H1 (cell line): ENCODE data around the gene PLLP. TPM values are rescaled to one million over a fixed set of nuclear protein-coding genes. Genes with fewer than 3 reads are reported as not detected.

Experiments used
- polyA plus RNA-seq, 7 experiments: library from polyadenylated mRNA; depleted of rRNA in 3 of 7; stranded (reverse) in 5 of 7; unstranded in 2 of 7; fragments of >200 nt in 5 of 7; fragments of 200-250 nt in 2 of 7; gene quantifications; 1 replicate in 5 of 7; 2 replicates in 1 of 7; 4 replicates in 1 of 7; pipeline versions ENCODE4 v1.2.1 to v1.2.3, GENCODE V29; 2011 to 2013; ENCODE audit warnings: missing spikeins in 2 of 7, mixed read lengths in 2 of 7
- small RNA-seq: library from polyadenylated mRNA; stranded (forward); fragments of <200 nt; extraction: miRNeasy Mini kit (QIAGEN cat#:217004); gene quantifications from one replicate; pipeline ENCODE3, GENCODE V24; 2013; ENCODE audit not compliant: insufficient read depth
- total RNA-seq: library from RNA; stranded (reverse); fragmentation: NEBNext Ultra II Directional; extraction: Animal tissue kit (Norgen Biotek cat#: 25700); gene quantifications from 2 replicates; pipeline ENCODE4 v1.2.1, GENCODE V29; 2021

Gene PLLP
- total and polyA plus RNA-seq, 2 of the 8 experiments (the other 6 are each of a cell fraction or from before 2014, with no cell fraction given), result 2.9 to 10.6 TPM

Small RNA genes within 50 kb of the gene (small RNA-seq; reads per million reads assigned to genes)
- not detected for gene AC108081.1

Other genes with a start within 250 kb of the PLLP start
- gene CPNE2, start 192.1 kb downstream of the PLLP start, total RNA-seq, result 10.6 and 11.6 TPM in 2 replicates
- 38.0 and 39.5 TPM in 2 replicates for gene CPNE2, start 192.1 kb downstream of the PLLP start, polyA plus RNA-seq (2011; rRNA removed)
- gene PSME3IP1, start 98.6 kb downstream of the PLLP start, total RNA-seq, result 93.1 and 95.1 TPM in 2 replicates
- gene PSME3IP1, start 98.6 kb downstream of the PLLP start, polyA plus RNA-seq (2011; rRNA removed), result 98.3 and 117 TPM in 2 replicates
- gene RSPRY1, start 98.3 kb downstream of the PLLP start, total RNA-seq, result 32.5 and 34.2 TPM in 2 replicates
- gene RSPRY1, start 98.3 kb downstream of the PLLP start, polyA plus RNA-seq (2011; rRNA removed), result 9.1 and 11.5 TPM in 2 replicates
- gene ARL2BP, start 39.4 kb downstream of the PLLP start, total RNA-seq, result 13.6 and 13.7 TPM in 2 replicates
- 13.3 and 18.3 TPM in 2 replicates for gene ARL2BP, start 39.4 kb downstream of the PLLP start, polyA plus RNA-seq (2011; rRNA removed)
- gene CCL22, start 74.1 kb upstream of the PLLP start, total RNA-seq, result not detected in 2 replicates
- gene CCL22, start 74.1 kb upstream of the PLLP start, polyA plus RNA-seq (2011; rRNA removed), result not detected in 2 replicates
- gene CX3CL1, start 87.8 kb upstream of the PLLP start, total RNA-seq, result 1.4 and 1.9 TPM in 2 replicates
- 3.0 and 3.2 TPM in 2 replicates for gene CX3CL1, start 87.8 kb upstream of the PLLP start, polyA plus RNA-seq (2011; rRNA removed)
- gene CCL17, start 120.1 kb upstream of the PLLP start, total RNA-seq, result not detected in 2 replicates
- gene CCL17, start 120.1 kb upstream of the PLLP start, polyA plus RNA-seq (2011; rRNA removed), result not detected in 2 replicates
- 83.6 and 90.7 TPM in 2 replicates for gene CIAPIN1, start 162.7 kb upstream of the PLLP start, total RNA-seq
- gene CIAPIN1, start 162.7 kb upstream of the PLLP start, polyA plus RNA-seq (2011; rRNA removed), result 64.0 and 76.8 TPM in 2 replicates
- 31.7 and 33.3 TPM in 2 replicates for gene COQ9, start 162.8 kb upstream of the PLLP start, total RNA-seq
- 47.9 and 60.3 TPM in 2 replicates for gene COQ9, start 162.8 kb upstream of the PLLP start, polyA plus RNA-seq (2011; rRNA removed)
- 71.2 and 72.5 TPM in 2 replicates for gene POLR2C, start 178.0 kb upstream of the PLLP start, total RNA-seq
- 132 and 149 TPM in 2 replicates for gene POLR2C, start 178.0 kb upstream of the PLLP start, polyA plus RNA-seq (2011; rRNA removed)
- gene DOK4, start 201.8 kb upstream of the PLLP start, total RNA-seq, result 28.9 and 29.9 TPM in 2 replicates
- 24.0 and 29.5 TPM in 2 replicates for gene DOK4, start 201.8 kb upstream of the PLLP start, polyA plus RNA-seq (2011; rRNA removed)